RWPE2 (cell line): ENCODE measurements around the gene APBB3.

Experiments used
- ATAC-seq: fragments of 200-7000 bp; cut with Tn5 transposase; 3 replicates; pipeline ENCODE4 v1.9.1; 2021; ENCODE audit warnings: low read depth
- DNase-seq: peaks from one replicate; pipeline ENCODE4 v3.0.0-alpha.2; 2020; ENCODE audit warnings: low spot score
- H3K27ac ChIP-seq: fragments of 450-650 bp; 2 replicates; pipeline ENCODE4 v1.5.1; 2017; ENCODE audit warnings: mild to moderate bottlenecking; ENCODE audit not compliant: poor library complexity, severe bottlenecking
- H3K27me3 ChIP-seq: fragments of 250-450 bp; sonication (Bioruptor Pico); 2 replicates; pipeline ENCODE4 v1.5.1; 2021; ENCODE audit warnings: mild to moderate bottlenecking, moderate library complexity; ENCODE audit not compliant: insufficient read depth, poor library complexity, severe bottlenecking
- H3K36me3 ChIP-seq: fragments of 250-450 bp; sonication (Bioruptor Pico); 2 replicates; pipeline ENCODE4 v1.5.1; 2020; ENCODE audit warnings: low read depth, mild to moderate bottlenecking, moderate library complexity
- H3K4me1 ChIP-seq: fragments of 250-450 bp; sonication (Bioruptor Pico); 2 replicates; pipeline ENCODE4 v1.5.1; 2021; ENCODE audit warnings: mild to moderate bottlenecking, moderate library complexity; ENCODE audit not compliant: insufficient read depth, poor library complexity, severe bottlenecking
- H3K4me3 ChIP-seq: fragments of 250-450 bp; sonication (Bioruptor Pico); 2 replicates; pipeline ENCODE4 v1.5.1; 2021; ENCODE audit warnings: mild to moderate bottlenecking, moderate library complexity; ENCODE audit not compliant: severe bottlenecking
- H3K9me3 ChIP-seq: fragments of 250-450 bp; sonication (Bioruptor Pico); 2 replicates; pipeline ENCODE4 v1.5.1; 2021; ENCODE audit warnings: mild to moderate bottlenecking, moderate library complexity; ENCODE audit not compliant: severe bottlenecking
- TF ChIP-seq, protein P1 (sequence below): fragments of 450-650 bp; IDR thresholded peaks from one replicate; pipeline ENCODE4 v1.5.1; 2017; ENCODE audit warnings: mild to moderate bottlenecking, moderate library complexity; ENCODE audit not compliant: poor library complexity, severe bottlenecking

APBB3 gene

DNA sequence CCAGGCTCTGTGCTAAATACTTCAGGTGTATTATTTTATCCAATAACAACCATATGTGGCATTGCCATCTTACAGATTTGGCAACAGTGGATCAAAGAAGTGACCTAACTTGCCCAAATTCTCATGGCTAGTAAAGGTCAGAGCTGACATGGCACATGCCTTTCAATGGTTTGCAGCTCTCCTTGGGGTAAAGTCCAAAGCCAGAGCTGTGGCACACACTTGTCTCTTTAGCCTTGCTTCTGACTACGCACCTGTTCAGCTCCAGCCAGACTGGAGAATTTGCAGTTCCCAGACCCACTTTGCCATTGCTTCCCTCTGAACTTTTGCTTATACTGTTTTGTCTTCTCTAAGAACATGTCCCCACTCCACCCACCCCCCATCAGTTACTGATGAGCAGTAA, 6.1 kb upstream of the APBB3 start:
- TF ChIP-seq, protein P1, sequence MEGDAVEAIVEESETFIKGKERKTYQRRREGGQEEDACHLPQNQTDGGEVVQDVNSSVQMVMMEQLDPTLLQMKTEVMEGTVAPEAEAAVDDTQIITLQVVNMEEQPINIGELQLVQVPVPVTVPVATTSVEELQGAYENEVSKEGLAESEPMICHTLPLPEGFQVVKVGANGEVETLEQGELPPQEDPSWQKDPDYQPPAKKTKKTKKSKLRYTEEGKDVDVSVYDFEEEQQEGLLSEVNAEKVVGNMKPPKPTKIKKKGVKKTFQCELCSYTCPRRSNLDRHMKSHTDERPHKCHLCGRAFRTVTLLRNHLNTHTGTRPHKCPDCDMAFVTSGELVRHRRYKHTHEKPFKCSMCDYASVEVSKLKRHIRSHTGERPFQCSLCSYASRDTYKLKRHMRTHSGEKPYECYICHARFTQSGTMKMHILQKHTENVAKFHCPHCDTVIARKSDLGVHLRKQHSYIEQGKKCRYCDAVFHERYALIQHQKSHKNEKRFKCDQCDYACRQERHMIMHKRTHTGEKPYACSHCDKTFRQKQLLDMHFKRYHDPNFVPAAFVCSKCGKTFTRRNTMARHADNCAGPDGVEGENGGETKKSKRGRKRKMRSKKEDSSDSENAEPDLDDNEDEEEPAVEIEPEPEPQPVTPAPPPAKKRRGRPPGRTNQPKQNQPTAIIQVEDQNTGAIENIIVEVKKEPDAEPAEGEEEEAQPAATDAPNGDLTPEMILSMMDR, result no peak
- H3K36me3 ChIP-seq, result peaks cover 22% of the 10 kb centered on the region
- DNase-seq (no peak), ATAC-seq (no peak)
- H3K9me3 ChIP-seq, result no peaks in the 10 kb centered on the region
- H3K27ac ChIP-seq, result no peak overlapping the region
- no peaks in the 10 kb centered on the region for H3K27me3 ChIP-seq
- no peak overlapping the region for H3K4me3 ChIP-seq
- H3K4me1 ChIP-seq, result peaks cover 5% of the 10 kb centered on the region

DNA sequence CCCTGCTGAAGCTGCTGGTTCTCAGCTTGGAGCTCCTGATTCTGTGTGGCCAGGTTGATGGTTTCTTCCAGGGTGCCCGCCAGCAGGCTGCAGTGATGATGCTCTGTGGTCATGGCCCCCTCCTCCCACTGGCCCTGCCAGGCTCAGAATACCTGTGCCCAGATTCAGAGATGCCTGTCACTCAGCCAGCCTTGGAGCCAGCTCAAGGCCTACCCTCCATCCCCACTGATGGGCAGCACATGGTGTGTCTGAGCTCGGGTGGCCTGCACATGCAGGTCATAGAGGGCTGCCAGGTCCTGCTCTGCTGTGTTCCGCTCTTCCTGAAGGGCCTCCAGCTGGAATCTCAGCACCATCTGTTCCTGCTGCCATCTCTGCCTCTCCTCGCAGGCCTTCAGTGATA, 5.7 kb upstream of the APBB3 start:
- Histone ChIP-seq H3K27ac (no peak overlapping the region), H3K36me3 (peaks cover 22% of the 10 kb centered on the region), H3K27me3 (no peaks in the 10 kb centered on the region), H3K4me3 (no peak overlapping the region), H3K9me3 (no peaks in the 10 kb centered on the region), H3K4me1 (peaks cover 5% of the 10 kb centered on the region)
- DNase-seq, result no peak
- no peak for ATAC-seq
- TF ChIP-seq, protein P1, result no peak

DNA sequence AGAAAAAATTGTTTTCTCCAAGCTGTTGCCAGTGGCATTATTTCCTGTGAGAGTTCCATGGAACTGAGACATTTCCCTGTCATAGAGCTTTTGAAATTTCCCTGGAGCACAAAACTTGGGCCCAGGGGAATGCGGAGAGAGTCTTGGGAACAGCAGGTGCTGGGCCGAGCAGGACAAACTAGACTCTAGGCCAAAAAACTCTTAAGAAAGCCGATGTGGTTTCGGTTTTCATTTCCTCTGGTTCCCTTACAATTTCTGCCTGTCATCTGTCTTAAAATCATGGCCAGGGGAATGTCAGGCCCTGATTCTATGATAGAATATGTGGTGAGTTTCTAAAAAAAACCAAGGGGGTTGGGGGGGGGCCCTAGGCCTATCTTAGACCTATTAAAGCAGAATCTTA, 4.8 kb upstream of the APBB3 start:
- Histone ChIP-seq H3K27ac (no peak overlapping the region), H3K9me3 (no peaks in the 10 kb centered on the region), H3K36me3 (peaks cover 22% of the 10 kb centered on the region), H3K4me3 (no peak overlapping the region), H3K27me3 (no peaks in the 10 kb centered on the region), H3K4me1 (peaks cover 5% of the 10 kb centered on the region)
- TF ChIP-seq, protein P1, result no peak
- DNase-seq (no peak), ATAC-seq (no peak)

DNA sequence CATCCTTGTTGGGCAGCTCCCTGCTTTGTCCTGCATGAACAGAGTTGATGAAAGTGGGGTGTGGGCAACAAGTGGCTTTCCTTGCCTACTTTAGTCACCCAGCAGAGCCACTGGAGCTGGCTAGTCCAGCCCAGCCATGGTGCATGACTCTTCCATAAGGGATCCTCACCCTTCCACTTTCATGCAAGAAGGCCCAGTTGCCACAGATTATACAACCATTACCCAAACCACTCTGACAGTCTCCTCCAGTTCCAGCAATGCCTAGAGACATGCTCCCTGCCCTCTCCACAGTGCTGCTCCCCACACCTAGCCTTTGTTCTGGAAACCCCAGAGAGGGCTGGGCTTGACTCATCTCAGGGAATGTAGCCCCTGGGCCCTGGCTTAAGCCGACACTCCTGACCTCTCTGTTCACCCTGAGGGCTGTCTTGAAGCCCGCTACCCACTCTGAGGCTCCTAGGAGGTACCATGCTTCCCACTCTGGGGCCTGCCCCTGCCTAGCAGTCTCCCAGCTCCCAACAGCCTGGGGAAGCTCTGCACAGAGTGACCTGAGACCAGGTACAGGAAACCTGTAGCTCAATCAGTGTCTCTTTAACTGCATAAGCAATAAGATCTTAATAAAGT, 4.2 kb upstream of the APBB3 start:
- no peak overlapping the region for H3K4me3 ChIP-seq
- ATAC-seq (no peak), DNase-seq (no peak)
- no peaks in the 10 kb centered on the region for H3K27me3 ChIP-seq
- H3K27ac ChIP-seq, result no peak overlapping the region
- H3K36me3 ChIP-seq, result peaks cover 22% of the 10 kb centered on the region
- peaks cover 5% of the 10 kb centered on the region for H3K4me1 ChIP-seq
- TF ChIP-seq, protein P1, result no peak
- no peaks in the 10 kb centered on the region for H3K9me3 ChIP-seq

DNA sequence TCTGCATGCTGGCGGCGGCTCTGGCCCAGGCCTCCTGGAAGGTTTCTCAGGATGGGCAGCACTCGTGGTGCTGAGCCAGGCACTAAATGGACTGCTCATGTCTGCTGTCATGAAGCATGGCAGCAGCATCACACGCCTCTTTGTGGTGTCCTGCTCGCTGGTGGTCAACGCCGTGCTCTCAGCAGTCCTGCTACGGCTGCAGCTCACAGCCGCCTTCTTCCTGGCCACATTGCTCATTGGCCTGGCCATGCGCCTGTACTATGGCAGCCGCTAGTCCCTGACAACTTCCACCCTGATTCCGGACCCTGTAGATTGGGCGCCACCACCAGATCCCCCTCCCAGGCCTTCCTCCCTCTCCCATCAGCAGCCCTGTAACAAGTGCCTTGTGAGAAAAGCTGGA, 3.5 kb upstream of the APBB3 start:
- no peak for ATAC-seq
- Histone ChIP-seq H3K4me1 (peaks cover 5% of the 10 kb centered on the region), H3K27me3 (no peaks in the 10 kb centered on the region), H3K4me3 (no peak overlapping the region), H3K36me3 (peaks cover 22% of the 10 kb centered on the region), H3K27ac (no peak overlapping the region), H3K9me3 (no peaks in the 10 kb centered on the region)
- TF ChIP-seq, protein P1, result no peak
- DNase-seq, result no peak
